Measurements from ENCODE around the gene CNTN4.

CNTN4 gene

GRCh38 chr3:2283818-2284217, 185.2 kb downstream of the CNTN4 start:
- no peak for DNase-seq

DNA sequence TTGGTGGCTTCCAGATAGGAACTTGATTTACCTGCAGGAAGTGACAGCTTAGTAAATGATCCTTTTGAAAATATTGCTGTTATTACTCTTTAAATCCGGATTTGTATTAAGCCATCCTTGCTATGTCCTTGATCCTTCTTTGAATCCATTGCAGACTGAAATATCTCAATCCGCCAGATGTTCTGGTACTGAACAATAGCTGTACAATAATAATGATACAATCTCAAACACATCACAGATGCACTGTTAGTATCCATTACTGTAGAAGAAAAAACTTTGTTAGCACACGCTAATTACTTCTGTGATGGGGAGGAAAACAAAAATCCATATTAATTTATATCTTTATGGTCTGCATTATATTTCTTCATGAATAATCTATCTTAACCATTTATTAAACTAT, 202.3 kb downstream of the CNTN4 start:
- no peak for DNase-seq

DNA sequence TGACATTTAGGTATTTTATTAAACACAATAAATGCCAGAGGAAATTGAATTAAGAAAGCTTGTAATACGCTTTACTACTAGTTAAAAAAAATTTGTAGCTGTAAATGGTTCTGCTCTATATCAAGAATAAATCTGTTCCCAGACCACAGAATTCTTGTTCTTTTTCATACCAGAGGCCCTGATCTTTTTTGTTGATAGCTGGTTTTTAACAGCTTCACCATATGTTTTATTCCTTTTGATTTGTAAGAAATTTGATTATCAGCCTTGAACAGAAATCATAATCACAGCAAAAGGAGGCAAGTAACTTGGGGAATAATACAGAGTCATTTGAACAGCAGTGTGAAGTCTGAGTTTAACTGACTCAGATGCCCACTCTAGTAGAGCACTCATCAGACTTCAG, 202.7 kb downstream of the CNTN4 start:
- DNase-seq: no peak

DNA sequence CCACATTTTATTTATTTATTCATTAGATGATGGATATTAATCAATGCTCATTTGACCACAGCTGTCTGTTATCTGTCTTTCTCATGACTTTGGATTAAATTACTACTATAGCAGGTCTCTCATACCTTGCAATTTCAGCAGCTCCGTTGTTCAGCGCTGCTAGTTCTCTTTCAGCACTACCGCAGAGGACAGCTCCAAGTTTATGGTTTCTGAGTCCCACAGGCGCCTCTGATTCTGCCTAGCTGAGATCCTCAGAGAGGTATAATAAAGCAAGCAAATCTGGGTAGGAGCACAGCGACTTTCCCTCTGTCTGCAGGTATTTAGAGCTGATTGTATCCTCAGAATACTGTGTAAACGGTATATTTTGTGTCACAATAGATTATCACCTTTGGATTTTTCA, 204.9 kb downstream of the CNTN4 start:
- no peak for DNase-seq

DNA sequence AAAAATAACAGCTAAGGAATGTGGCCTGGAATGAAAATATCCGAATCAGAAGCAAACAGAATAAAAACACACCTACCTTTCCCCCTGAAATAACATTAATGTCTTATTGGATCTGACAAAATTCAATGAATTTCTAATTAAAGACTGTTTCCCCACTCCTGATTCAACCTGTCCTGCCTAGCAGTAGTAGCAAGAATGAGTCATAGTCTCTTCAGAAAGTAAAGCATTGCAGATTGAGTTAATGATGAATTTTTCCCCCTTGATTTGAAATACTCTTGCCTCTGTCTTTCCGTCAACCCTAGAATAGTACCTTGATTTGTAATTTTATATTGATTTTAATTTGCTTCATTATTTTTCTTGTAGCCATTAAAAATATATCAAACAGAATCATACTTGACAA, 212.4 kb downstream of the CNTN4 start:
- DNase-seq: no peak

DNA sequence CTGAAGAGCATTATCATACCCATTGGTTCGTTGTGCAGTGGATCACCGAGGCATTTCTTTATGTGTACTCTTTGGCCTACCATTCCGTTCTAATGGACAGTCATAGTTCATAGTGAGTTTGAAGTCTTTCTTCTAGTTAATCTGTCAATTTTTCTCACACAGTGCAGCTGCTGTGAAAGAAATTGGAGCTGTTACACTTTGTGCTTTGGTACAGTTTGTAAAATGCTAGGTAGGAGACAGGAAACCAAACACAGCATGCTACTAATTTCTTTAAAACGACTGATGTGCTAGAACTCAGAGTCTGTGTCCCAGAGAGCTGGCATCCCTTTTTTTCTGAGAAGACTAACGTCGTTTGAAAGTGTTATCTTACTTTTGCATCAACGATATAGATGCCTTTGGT, 218.9 kb downstream of the CNTN4 start:
- no peak for DNase-seq

- no peak for DNase-seq
These were observed 236.3 kb downstream of the CNTN4 start for GRCh38 chr3:2334921-2335320.

DNA sequence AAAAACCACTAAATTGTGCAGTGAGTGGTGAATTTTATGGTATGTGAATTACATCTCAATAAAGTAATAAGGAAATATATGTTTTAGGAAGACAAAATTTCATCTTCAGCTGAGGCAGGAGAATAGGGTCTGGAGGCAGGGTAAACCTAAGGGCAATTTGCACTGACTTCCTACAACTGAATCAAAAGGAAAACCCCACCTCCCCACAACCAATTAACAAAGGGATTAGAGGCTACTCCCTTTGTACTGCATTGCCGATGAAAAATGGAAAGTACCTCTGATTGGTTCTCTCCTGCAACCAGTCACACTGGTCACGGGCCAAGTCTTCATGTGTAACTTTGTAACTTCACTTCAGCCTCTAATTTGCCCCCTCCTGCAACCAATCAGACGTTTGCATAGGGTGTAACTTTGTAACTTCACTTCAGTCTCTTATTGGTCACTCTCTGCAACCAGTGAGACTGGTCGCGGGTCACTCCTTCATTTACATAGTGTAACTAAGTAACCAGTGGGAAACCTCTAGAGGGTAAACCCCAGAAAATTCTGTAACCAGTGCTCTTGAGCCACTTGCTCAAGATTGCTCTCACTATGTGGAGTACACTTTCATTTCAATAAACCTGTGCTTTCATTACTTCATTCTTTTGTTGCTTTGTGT, 244.5 kb downstream of the CNTN4 start:
- no peak for DNase-seq

GRCh38 chr3:2352134-2352762, 253.6 kb downstream of the CNTN4 start:
- DNase-seq: no peak

- DNase-seq: no peak
These were observed 256.0 kb downstream of the CNTN4 start for GRCh38 chr3:2354702-2355101.

GRCh38 chr3:2356298-2356950, 257.8 kb downstream of the CNTN4 start:
- no peak for DNase-seq

DNA sequence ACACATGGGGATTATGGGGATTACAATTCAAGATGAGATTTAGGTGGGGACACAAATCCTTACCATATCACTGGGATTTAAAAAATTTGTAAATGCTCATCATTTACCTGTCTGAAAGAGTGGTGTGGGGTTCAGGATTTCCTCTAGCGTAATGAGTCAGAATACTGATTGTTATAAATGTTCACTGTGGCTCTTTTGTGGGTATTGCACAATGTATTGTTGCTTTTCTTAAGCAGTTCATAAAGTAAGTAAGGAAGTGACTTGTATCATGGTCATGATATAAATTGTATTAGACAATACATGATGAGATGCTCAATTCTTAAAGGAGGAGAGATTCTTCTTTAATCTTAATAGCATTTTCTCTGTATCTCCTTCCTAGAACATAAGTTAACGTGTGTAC, 262.1 kb downstream of the CNTN4 start:
- no peak for DNase-seq

DNA sequence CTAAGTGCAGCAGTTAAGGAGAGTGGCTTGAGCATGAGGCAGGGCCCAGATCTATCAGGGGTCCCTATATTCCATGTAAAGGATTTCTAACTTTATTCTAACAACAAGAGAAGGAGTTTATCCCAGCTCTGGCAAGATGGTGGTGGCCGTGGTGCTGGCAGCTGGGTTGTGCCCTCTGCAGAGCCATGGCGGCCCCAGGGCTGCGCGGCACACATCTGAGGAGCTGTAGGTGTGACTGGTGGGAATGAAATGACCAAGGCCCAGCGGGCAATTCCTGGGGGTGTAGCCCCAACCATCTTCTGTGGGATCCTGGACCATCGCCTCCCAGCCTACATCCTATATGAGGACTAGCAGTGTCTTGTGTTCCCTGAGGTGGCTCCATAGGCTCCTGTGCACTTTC, 263.5 kb downstream of the CNTN4 start:
- DNase-seq: no peak

- no peak for DNase-seq
These were observed 265.2 kb downstream of the CNTN4 start for GRCh38 chr3:2363854-2364253.

- DNase-seq: no peak
These were observed 271.7 kb downstream of the CNTN4 start for GRCh38 chr3:2370317-2370716.

DNA sequence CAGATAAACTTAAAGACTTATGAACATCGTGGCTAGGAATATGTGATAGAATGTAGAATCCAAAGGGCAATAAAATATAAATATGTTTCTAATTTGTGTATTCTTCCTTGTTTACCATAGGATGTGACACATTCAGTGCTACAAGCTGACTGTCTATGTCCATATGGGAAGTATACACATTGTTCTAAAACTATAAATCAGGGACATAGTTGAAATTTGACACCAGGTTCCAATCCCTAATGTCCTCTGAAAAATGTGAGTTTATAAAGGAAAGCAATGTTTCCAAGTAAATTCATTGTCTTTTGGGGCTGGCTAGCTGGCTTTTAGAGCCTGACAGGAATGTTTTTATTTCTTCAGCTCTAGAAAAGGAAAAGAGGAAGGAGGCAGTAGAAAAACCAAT, 273.6 kb downstream of the CNTN4 start:
- DNase-seq: no peak

DNA sequence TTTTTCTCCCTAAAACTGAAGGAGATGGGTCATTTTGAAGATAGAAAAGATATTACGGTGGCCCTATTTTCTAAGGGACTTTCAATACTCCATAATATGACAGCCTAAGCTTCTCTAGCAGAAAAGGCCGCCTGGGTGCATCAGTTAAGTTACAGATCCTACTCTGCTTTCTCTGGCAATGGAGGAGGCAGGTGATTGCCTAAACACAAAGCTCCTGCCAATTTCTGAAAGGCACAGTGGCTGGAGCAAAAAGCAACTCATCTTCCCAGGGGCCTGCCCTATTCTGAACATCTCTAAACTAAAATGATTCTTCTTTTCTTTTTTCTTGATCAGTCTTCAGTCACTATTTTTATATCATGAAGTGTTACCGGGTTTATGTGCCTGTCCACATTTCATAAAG, 276.7 kb downstream of the CNTN4 start:
- DNase-seq: no peak

DNA sequence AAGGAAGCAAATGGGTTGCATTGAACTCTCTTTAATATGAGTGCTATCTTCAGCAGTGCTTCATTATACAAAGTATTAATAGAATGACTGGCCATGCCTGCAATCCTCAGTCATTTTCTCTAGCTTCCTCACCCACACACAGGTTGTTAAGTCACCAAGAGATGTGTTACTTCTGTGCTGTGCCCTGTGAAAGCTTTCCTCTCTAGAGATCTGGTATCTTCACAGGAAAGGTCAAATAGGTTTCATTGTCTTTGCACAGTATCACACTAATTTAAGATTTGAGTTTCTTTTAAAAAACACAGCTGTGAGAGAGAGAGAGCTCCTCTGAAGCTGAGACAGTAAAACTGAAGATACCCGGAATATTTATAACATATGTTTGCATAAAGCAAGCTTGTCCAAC, 278.6 kb downstream of the CNTN4 start:
- DNase-seq: no peak

DNA sequence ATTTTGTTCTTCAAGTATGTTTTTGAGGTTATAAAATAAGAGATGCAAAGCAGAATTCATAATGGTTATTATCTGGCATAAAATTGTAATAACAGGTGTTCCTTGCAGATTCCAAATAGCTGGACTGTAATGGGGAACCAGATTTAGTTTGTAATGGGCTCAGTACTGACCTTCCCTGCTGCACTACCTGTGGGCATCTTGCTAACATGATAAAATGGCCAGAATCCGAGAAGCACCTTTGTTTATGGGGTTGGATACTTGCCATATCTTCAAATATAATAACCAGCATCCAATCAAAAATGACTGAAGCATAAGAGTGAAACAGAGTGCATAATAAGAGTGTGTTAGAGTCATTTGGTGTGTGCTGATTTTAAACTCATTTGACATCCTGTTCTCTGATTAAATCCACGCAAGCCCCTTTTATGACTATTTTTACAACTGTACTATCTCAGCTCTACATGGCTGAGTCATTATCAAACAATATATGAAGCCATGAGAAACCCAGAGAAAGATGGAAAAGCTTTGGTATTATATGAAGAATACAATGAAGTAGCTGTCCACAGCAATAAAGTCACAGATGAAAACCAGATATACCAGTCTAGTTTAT, 292.4 kb downstream of the CNTN4 start:
- no peak for DNase-seq

DNA sequence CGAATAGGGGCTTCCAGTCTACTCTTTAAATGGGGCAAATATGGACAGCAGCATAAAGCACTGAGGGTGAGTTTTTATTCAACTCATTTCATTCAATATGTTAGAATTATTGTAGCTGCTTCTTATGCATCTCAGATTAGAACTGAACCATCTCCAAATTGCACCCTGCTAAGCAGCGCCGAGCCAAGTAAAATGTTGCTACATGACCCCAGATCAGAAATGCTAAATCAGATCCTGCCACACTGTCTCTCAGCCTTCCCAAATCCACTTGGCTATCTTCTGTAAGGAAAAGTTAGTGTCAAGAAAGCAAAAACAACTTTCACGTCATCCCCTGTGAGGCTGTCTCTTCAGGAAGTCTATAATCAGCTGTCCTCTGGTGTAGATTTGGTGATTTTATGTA, 293.2 kb downstream of the CNTN4 start:
- DNase-seq: no peak

DNA sequence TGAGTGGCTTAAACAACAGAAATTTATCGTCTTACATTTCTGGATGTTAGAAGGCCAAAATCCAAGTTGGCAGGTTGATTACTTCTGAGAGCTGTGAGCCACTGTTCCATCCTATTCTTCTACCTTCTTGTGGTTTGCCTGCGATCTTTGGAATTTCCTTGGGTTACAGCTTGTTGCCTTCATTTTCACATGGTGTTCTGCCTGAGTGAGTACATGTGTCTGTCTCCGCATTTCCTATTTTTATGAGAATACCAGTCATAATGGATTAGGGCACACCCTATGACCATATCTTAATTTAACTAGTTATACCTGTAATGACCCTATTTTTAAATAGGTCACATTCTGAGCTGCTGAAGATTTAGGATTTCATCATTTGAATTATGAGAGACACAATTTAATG, 294.3 kb downstream of the CNTN4 start:
- no peak for DNase-seq

DNA sequence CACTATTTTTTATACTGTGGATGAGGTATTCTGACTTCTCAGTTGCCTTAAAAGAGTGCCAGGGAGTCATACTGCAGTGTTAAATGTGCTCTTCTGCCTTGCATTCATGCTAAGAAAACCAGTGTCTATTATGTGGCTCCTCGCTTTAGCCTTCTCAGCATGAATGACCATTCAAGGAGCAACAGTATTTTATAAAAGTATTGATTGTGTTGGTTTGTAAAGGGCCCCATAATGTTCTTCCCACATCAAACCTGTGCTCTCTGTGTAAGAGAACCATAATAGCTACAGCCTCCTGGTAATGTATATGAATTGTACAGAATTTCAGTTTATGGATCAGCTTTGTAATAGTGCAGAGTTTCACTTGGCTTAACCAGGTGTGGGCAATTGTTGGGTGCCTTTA, 316.4 kb downstream of the CNTN4 start:
- no peak for DNase-seq

DNA sequence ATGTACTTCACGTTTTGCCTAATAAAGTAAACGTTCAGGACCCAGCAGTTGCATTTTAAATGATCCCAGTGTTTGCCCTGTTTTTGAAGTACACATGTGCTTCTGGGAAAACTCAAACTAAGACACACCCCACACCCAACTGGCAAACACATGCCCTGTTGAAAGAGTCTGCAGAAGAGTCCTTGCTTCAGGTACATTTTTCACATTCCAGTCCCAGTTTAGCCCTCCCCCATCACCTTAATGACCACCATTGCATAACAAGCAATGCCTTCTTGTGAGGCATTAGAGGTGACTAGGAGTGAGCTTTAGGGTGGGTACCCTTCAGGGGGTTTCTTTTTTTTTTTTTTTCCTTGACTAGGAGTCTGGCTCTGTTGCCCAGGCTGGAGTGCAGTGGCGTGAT, 322.3 kb downstream of the CNTN4 start:
- no peak for DNase-seq

DNA sequence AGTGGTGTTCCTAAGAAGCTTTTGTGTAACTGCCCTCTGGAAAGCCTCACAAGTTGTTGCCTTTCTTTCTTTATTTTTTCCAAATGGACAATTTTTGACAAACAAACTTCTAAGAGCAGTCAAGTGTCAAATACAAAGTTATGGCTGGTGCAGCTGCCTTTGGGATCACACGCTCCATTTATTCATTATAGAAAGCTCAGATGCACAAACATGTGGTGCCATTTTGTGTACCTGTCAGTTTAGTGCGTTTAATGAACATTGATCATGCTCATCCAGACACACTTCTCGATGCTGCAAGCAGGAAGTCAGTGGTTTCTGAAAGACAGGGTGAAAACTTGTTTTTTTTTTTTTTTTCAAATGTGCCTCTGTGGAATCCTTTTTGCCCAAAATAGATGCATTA, 324.5 kb downstream of the CNTN4 start:
- no peak for DNase-seq

All from cortex of kidney (tissue), 1 donor.